ENCODE data around the gene MFAP2.
"Not testable (repeated sequence)": the region's sequence is repeated elsewhere in the genome, so short reads cannot be mapped to it uniquely, and the experiment has no call there.

Gene MFAP2

GRCh38 chr1:16929146-16930041 is 51.0 kb downstream of the MFAP2 start:
- not testable (repeated sequence) for DNase-seq (ENCODE audit: low spot score)

GRCh38 chr1:16927711-16928485 is 52.5 kb downstream of the MFAP2 start:
- no peak for DNase-seq (ENCODE audit: low spot score)

GRCh38 chr1:16927256-16927655 is 53.2 kb downstream of the MFAP2 start:
- DNase-seq (ENCODE audit: low spot score), result no peak

- DNase-seq (ENCODE audit: low spot score), result no peak
These were observed 53.8 kb downstream of the MFAP2 start for GRCh38 chr1:16926491-16927073.

GRCh38 chr1:16925635-16926490 is 54.6 kb downstream of the MFAP2 start:
- DNase-seq (ENCODE audit: low spot score), result no peak

- no peak for DNase-seq (ENCODE audit: low spot score)
These were observed 55.4 kb downstream of the MFAP2 start for GRCh38 chr1:16924919-16925477.
